ENCODE results near the gene LAMP1.
A peak's percentile ranks its signal among the peaks of the same experiment; 100 is the strongest.
"Not testable (repeated sequence)": the region's sequence is repeated elsewhere in the genome, so short reads cannot be mapped to it uniquely, and the experiment has no call there.

The LAMP1 gene

GRCh38 chr13:113296823-113297369, at the start of gene LAMP1:
Gene LAMP1 (plus strand): TSS chr13:113297239. CDS start chr13:113297435, 196 bp downstream.
- peak; percentile 95 for DNase-seq (ENCODE audit: low spot score)

GRCh38 chr13:113252516-113253095, 44.4 kb upstream of the LAMP1 start:
- no peak for DNase-seq (ENCODE audit: low spot score)

GRCh38 chr13:113257908-113258307, 39.1 kb upstream of the LAMP1 start:
- DNase-seq (ENCODE audit: low spot score), result not testable (repeated sequence)

- DNase-seq (ENCODE audit: low spot score), result peak; percentile 61
Measured at GRCh38 chr13:113258321-113259054, 38.6 kb upstream of the LAMP1 start.

- DNase-seq (ENCODE audit: low spot score), result no peak
Measured at GRCh38 chr13:113260996-113261395, 36.0 kb upstream of the LAMP1 start.

- not testable (repeated sequence) for DNase-seq (ENCODE audit: low spot score)
Measured at GRCh38 chr13:113263016-113263415, 34.0 kb upstream of the LAMP1 start.

GRCh38 chr13:113267642-113268405, 29.2 kb upstream of the LAMP1 start:
- DNase-seq (ENCODE audit: low spot score), result no peak

GRCh38 chr13:113272031-113272430, 25.0 kb upstream of the LAMP1 start:
- no peak for DNase-seq (ENCODE audit: low spot score)

- DNase-seq (ENCODE audit: low spot score), result peak; percentile 13
Measured at GRCh38 chr13:113272701-113273181, 24.3 kb upstream of the LAMP1 start.

GRCh38 chr13:113273321-113273720, 23.7 kb upstream of the LAMP1 start:
- DNase-seq (ENCODE audit: low spot score), result no peak

GRCh38 chr13:113273851-113274590, 23.0 kb upstream of the LAMP1 start:
- DNase-seq (ENCODE audit: low spot score), result peak; percentile 59

GRCh38 chr13:113274721-113275120, 22.3 kb upstream of the LAMP1 start:
- no peak for DNase-seq (ENCODE audit: low spot score)

- DNase-seq (ENCODE audit: low spot score), result no peak
Measured at GRCh38 chr13:113275387-113275786, 21.7 kb upstream of the LAMP1 start.

GRCh38 chr13:113280126-113280525, 16.9 kb upstream of the LAMP1 start:
- no peak for DNase-seq (ENCODE audit: low spot score)

GRCh38 chr13:113283904-113284303, 13.1 kb upstream of the LAMP1 start:
- DNase-seq (ENCODE audit: low spot score), result no peak

GRCh38 chr13:113288880-113289279, 8.2 kb upstream of the LAMP1 start:
- no peak for DNase-seq (ENCODE audit: low spot score)

- no peak for DNase-seq (ENCODE audit: low spot score)
Measured at GRCh38 chr13:113291129-113291528, 5.9 kb upstream of the LAMP1 start.

- no peak for DNase-seq (ENCODE audit: low spot score)
Measured at GRCh38 chr13:113292021-113292862, 4.8 kb upstream of the LAMP1 start.

- no peak for DNase-seq (ENCODE audit: low spot score)
Measured at GRCh38 chr13:113293686-113294085, 3.4 kb upstream of the LAMP1 start.

- no peak for DNase-seq (ENCODE audit: low spot score)
Measured at GRCh38 chr13:113295776-113296175, 1.3 kb upstream of the LAMP1 start.
